Activated gamma-delta T cell treated with Interleukin-2 at 50 U/mL for 16 hours (primary cell): Measurements from ENCODE around the gene BMP5.

Experiments used
- DNase-seq: peaks from one replicate; pipeline ENCODE4 v3.0.0-alpha.2; 2020

Gene BMP5

DNA sequence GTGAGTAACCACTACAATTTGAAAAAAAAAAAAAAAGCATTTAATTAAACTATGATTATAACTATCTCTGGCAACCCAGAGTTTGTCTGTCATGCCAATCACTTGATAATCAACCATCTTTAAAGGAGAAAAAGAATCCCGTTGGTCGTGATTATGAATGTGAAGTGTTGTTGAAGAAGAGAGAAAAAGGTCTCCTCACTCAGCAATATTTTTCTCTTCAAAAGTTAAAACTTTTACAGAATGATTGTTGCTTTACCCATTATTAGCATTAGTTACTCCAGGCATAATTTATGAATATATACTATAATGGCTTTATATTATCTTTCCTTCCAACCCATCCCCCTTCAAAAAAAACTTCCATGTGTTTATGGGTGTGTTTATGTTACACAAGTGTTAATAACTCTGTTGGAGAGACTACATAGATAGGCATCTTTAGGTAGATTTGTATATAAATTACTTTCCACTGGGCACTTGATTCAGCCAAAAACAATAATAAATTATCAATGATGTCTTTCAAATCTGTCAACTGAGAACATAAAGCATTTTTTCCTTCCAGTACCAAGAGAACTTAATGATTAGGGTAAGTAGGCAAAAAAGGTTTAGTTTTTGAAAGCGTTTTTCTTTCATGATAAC is 5.1 kb downstream of the BMP5 start:
- DNase-seq, result no peak

GRCh38 chr6:55869674-55870073 is 5.7 kb downstream of the BMP5 start:
- no peak for DNase-seq

DNA sequence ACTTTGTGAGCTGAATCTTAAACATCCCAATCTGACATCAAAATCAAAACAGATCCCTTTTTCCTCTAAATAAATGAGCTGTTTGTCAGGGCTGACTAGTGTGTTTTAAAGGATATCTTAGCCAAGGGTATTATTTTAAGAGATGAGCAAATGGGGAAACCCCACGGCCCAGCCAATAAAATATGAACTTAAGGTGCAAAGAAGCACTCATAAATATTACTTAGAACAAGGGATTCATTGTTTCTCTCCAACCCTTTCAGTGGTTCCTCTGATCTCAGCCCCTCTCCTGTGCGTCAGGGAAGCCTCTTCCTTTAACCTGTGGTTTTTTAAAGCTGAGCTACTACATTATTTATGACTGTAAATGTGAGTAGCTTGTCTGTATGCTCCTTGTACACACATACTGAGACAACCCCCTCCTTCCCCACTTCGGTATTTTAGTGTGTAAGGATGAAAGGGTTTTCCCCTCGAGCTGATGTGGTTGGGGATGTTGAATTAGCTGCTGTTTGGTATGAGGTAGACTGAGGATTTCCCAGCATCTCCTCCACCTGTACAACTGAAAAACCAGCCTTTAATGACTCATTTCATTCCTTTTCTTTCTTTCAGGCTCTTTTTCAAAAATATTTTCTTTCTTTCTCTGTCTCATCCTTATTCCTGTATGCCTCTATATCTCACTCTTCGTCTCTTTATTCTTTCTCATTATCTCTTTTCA is 6.5 kb downstream of the BMP5 start:
- no peak for DNase-seq

DNA sequence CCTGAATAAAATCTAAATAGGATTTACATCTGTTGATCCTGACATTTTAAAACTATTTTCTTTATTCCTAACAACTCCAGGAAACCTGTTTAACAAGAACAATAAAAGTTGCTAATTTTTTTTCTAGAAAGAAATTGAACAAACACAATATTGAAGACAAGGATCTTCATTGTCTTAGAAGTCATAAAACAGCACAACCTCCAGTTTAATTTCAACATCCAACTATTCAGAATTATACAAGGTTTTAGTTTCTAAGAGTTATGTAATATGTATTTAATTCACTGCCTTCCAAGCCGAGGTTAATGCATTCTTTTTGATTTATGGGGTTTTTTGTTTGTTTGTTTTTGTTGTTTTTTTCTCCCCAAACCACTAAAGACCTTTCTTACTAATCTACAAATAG is 7.2 kb downstream of the BMP5 start:
- no peak for DNase-seq

DNA sequence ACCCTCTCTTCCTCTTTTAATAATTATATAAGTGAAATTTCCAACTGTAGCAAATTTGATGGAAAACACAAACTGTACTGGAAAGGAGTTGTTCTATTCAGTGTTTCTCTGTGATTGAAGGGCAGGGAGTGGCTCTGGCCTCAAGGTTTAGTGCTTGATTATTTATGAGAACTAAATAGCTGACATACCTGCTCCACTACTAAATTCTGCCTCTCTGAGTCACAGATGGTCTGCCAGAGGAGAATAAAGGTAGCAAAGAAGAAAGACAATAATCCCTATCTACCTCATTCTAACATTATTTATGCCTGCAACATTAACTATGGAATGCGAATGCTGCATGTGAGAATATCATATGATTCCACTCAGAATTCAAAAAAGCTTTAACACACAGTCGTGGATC is 9.3 kb downstream of the BMP5 start:
- DNase-seq, result no peak

- DNase-seq, result no peak
Measured at GRCh38 chr6:55853008-55854001, 22.1 kb downstream of the BMP5 start.

DNA sequence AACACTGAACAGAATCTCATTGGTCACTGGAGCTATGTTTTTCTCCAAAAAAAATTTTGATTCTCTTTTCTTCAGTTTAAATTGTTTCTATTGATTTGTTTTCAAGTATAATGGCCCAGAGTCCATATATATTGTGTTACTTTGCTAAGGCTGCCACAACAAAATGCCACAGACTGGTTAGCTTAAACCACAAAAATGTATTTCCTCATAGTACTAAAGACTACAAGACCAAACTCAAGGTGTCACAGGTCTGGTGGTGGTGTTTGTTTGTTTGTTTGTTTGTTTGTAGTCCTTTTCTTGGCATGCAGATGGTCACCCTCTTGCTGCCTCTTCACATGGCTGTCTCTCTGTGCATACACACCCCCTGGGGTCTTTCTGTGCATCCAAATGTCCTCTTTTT is 34.0 kb downstream of the BMP5 start:
- DNase-seq, result no peak

DNA sequence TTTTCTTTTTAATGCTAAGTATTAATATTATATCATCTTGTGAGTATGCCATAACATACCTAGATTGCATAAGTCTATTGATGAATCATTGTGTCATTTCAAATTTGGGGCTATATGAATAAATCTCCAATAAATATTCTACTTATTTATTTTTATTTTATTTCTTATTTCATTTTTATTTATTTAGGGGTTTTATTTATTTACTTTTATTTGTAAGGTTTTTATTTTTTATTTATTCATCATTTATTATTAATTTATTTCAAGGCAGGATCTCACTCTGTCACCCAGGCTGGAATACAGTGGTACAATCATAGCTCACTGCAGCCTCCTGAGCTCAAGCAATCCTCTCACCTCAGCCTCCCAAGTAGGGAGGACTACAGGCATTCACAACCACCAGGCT is 36.3 kb downstream of the BMP5 start:
- DNase-seq, result no peak

DNA sequence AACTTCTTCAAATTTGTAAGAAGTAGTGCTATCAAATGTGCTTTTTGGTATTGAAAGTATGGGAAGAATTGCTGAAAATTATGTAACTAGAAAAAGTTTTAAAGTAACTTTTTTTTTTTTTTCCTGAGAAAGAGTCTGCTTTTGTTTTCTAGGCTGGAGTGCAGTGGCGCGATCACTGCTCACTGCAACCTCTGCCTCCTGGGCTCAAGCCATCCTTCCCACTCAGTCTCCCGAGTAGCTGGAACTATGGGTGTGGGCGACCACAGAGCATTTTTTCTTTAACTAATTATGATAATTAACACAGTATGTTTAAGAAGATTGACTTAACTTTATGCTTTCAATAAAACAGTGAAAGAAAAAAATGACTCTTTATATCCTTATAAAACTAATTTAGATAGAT is 38.4 kb downstream of the BMP5 start:
- DNase-seq, result no peak

DNA sequence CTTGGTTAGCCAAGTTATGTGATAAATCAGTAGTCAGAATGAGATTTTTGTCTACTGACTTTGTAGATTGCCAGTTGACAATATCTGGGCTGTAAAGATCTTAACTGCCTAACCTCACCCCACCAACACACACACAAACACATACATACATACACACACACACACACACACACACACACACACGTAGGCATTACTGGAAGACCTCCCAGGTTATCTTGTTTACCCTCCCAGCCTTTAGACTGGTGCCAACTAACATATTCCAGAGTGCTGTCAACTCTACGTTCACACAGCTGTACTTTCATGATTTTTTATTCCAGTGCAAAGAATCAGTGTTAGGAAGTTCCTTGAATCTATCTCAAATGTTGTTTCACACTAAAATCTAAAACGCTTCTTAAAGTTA is 38.9 kb downstream of the BMP5 start:
- no peak for DNase-seq

DNA sequence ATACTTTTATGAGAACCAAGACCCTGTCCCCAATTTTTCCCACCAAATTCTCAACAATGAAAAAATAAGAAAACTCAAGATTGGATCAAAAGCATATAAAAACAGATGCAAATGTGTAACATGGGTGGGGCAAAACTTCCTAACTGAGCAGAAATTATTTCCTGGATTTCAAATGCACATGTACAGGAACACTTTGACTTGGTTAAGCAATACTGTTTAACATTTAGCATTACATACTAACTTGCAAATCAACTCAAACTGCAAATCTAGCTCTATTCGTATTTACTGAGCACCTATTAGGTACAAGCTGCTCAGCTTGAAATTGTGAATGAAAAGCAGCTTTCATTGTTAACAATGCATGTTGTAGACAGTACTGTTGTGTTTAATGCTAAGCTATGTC is 40.2 kb downstream of the BMP5 start:
- no peak for DNase-seq

DNA sequence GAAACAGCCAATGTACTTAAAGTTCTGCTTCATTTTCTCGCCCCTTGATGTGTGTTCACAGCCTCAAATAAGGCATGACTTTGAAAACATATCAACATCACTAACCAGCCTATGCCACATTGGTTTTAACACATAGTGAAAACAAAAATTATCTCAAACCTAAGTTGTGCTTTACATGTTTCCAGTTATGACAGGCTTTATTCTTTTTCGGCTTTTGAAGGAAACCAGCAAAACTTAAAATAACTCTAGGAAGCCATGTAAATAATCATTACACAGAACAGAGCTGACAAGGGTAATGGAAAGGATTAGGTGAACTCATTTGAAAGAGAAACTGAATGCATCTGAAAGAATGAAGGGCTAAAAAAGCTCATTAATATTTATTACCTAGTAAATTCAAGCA is 42.1 kb downstream of the BMP5 start:
- no peak for DNase-seq

- no peak for DNase-seq
Measured at GRCh38 chr6:55827818-55828522, 47.4 kb downstream of the BMP5 start.

GRCh38 chr6:55826941-55827340 is 48.4 kb downstream of the BMP5 start:
- DNase-seq, result no peak

GRCh38 chr6:55825402-55826051 is 49.9 kb downstream of the BMP5 start:
- DNase-seq, result no peak

DNA sequence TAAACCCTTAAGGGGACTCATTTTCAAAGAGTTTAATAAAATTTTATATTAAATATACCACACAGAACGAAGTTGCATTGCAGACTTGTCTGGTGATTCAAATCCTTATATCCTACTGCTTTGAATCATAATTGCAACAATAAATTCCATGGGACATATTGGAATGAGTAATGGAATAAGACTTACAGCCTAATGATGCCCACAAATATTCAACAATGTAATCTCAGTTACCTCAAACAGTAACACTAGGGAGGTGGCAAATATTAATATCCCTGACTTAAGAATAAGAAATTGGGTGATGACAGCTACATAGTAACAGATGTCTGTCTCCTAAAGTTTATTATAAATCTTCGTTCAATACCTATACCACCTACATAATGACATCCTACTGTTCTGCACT is 52.6 kb downstream of the BMP5 start:
- DNase-seq, result no peak

- DNase-seq, result no peak
Measured at GRCh38 chr6:55822005-55822404, 53.4 kb downstream of the BMP5 start.

- no peak for DNase-seq
Measured at GRCh38 chr6:55820696-55821095, 54.7 kb downstream of the BMP5 start.

GRCh38 chr6:55819811-55820210 is 55.6 kb downstream of the BMP5 start:
- DNase-seq, result no peak

DNA sequence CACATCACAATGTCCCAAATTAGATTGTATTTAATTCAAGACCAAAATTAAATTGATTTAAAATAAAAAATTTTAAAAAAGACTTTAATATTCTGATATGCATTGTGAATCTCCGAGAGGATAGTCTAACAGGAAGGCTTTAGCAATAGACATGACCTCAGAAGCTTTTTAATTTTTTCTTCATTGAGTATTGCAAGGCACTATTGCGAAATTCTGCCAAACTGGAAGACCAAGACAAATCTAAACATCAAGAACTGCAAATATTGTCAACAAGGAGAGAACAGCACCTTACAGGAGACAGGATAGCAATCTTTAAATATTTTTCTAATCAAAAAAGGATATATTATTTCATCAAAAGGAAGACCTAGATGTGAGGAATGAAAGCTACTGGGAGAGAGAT is 56.9 kb downstream of the BMP5 start:
- no peak for DNase-seq

GRCh38 chr6:55812509-55812908 is 62.9 kb downstream of the BMP5 start:
- no peak for DNase-seq

GRCh38 chr6:55811074-55811473 is 64.3 kb downstream of the BMP5 start:
- no peak for DNase-seq

DNA sequence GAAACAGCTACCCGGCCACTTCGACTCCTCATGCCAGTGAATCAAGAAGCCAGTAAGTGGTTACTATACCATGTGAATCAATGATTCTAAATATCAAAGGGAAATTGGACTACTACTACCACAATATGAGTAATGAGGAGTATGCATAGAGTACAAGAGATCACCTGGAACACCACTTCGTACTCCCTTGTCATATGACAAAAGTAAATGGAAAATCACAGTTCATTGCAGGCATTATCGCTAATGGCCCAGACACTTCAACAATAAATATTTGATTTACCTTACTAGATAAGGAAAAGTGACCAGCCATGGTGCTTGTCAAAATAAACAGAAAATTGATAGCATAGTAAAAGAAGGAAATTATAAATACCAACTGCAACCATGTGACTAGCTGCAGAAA is 73.1 kb downstream of the BMP5 start:
- DNase-seq, result no peak
